Stimulated activated CD8-positive, alpha-beta memory T cell treated with anti-CD3 and anti-CD28 coated beads, Interleukin-2, amount 100 ng/mL, for 1 hour (primary cell): ENCODE data around the gene CD2BP2.
A peak's percentile ranks its signal among the peaks of the same experiment; 100 is the strongest.

Source experiments
- DNase-seq, 2 donors: peaks; one replicate each; pipeline ENCODE4 v3.0.0-alpha.2; 2020; ENCODE audit warnings: low read depth in 2 of 2

CD2BP2 gene

GRCh38 chr16:30378236-30379157, 23.4 kb upstream of the CD2BP2 start:
- peak; percentile 99 to 100 for DNase-seq

- peak; percentile 76 to 82 for DNase-seq
Observed at GRCh38 chr16:30377812-30378235, 22.7 kb upstream of the CD2BP2 start.

GRCh38 chr16:30377050-30377811, 22.1 kb upstream of the CD2BP2 start:
- DNase-seq, result no peak

GRCh38 chr16:30376461-30376902, 21.4 kb upstream of the CD2BP2 start:
- no peak for DNase-seq

- DNase-seq, result no peak
Observed at GRCh38 chr16:30375864-30376263, 20.8 kb upstream of the CD2BP2 start.

- no peak for DNase-seq
Observed at GRCh38 chr16:30374538-30374937, 19.4 kb upstream of the CD2BP2 start, which contains the start of gene MYL11. MYL11 (plus strand) TSS chr16:30374802; CDS start chr16:30374858, 56 bp downstream.

- no peak for DNase-seq
Observed at GRCh38 chr16:30372725-30373124, 17.6 kb upstream of the CD2BP2 start.

- no peak for DNase-seq
Observed at GRCh38 chr16:30372038-30372712, 17.1 kb upstream of the CD2BP2 start.

- no peak for DNase-seq
Observed at GRCh38 chr16:30371248-30371816, 16.2 kb upstream of the CD2BP2 start.

- DNase-seq, result peak; percentile 96 to 98
Observed at GRCh38 chr16:30370456-30371247, 15.5 kb upstream of the CD2BP2 start, which contains the start of gene TBC1D10B. TBC1D10B (minus strand) TSS chr16:30370494; CDS start chr16:30370183, 311 bp downstream.

GRCh38 chr16:30369938-30370455, 14.9 kb upstream of the CD2BP2 start:
- no peak for DNase-seq

GRCh38 chr16:30369091-30369937, 14.2 kb upstream of the CD2BP2 start:
- DNase-seq, result no peak

- DNase-seq, result no peak
Observed at GRCh38 chr16:30368792-30369090, 13.6 kb upstream of the CD2BP2 start.

- no peak for DNase-seq
Observed at GRCh38 chr16:30368122-30368791, 13.1 kb upstream of the CD2BP2 start.

- no peak for DNase-seq
Observed at GRCh38 chr16:30367349-30368009, 12.4 kb upstream of the CD2BP2 start.

- DNase-seq, result no peak
Observed at GRCh38 chr16:30366511-30366910, 11.4 kb upstream of the CD2BP2 start.

GRCh38 chr16:30365200-30365599, 10.1 kb upstream of the CD2BP2 start:
- DNase-seq, result no peak

- no peak for DNase-seq
Observed at GRCh38 chr16:30361180-30361579, 6.1 kb upstream of the CD2BP2 start.

GRCh38 chr16:30359871-30360170, 4.7 kb upstream of the CD2BP2 start:
- no peak for DNase-seq
